GM19239 (cell line): ENCODE data around the gene CHST10.
A peak's percentile ranks its signal among the peaks of the same experiment; 100 is the strongest.
"Not testable (repeated sequence)": the region's sequence is repeated elsewhere in the genome, so short reads cannot be mapped to it uniquely, and the experiment has no call there.

ENCODE experiments used
- DNase-seq: peaks from one replicate; pipeline ENCODE4 v3.0.0; 2011; ENCODE audit warnings: low spot score; ENCODE audit not compliant: insufficient read length
- FAIRE-seq: peaks from 2 replicates; lab custom pipeline; 2011; peaks lifted over from hg19 to GRCh38; lab: Jason Lieb, UNC

The CHST10 gene

DNA sequence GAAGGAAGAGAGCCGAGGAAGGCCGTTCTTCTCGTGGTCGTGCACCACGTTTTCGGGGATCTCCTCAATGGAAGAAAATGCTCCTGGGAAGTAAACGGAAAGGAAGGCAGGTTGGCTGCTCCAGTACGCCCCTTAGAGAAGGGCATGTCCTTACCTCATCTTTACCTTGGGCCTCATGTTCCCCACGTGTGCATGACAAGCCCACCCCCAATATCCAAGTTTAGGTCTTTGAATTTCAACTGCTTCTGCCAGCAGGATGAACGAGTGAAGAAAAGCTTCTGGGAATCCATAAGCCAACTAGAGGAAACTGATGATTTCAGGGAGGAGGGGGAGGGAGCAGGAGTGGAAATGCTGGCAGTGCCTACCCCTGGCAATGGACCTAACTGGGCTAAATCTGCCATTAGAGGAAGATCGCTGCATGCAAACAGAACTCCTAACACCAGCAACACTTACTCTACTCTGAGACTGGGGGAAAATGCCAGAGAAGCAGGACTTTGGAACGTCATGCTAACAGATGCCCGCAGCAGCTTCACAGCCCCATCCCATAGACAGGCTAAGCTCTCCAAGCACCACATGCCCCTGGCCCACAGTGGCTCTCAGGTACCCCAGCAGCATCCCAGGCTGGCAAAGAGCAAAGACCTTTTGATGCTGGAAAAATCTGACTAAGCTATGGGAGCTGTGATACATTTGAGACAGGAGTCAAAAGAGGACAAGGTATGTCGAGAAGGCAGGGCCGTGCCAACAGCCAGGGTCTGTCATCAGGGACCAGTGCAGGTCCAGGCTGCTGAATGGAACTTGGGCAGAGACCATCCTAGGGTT lies 21.7 kb downstream of the CHST10 start:
- DNase-seq (no peak), FAIRE-seq (no peak)

DNA sequence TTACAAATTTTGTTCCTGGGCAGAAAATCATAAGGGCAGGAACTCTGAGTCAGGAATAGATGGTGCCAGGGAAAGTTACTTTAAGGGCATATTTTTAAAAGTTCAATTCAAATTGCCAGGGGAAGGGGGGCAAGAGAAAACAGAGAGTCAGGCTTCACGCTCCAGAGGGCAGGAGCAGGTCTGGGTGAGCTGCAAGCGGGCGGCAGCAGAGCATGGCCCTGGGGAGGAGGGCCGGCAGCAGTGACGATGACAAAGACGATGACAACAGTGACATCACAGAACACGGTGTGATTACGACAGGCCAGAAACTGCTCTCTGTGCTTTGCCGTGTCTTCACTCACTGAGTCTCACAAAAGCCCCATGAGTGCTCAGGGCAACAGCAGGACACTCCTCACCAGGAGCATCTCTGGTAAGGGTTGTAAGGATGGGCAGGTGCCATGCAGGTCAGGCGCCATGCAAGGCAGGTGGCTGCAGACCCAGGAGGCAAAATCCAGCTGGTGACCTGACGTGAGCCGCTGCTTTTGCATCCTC lies 23.3 kb downstream of the CHST10 start:
- DNase-seq, result no peak

DNA sequence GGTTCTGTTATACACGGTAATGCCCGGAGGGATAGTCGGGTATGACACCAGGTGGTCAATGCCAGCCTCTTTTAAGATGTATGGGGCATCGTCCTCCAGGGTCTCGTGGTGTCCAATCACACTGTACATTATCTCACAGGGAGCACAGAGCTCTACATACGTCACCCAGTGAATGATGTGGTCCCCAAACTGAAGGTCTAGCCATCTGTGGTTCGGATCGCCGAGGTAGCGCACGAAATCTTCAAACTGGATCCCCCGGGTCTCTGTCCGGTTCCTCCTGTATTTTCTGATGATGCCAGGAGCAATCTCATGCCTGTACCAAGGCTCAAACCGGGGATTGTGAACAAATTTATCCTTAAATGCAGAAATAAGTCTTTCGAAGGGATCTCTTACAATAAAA lies 24.1 kb downstream of the CHST10 start:
- DNase-seq, result no peak
- FAIRE-seq, result no peak

More for the DNA sequence above, 23.3 kb downstream of the CHST10 start:
- FAIRE-seq, result peak; percentile 69

DNA sequence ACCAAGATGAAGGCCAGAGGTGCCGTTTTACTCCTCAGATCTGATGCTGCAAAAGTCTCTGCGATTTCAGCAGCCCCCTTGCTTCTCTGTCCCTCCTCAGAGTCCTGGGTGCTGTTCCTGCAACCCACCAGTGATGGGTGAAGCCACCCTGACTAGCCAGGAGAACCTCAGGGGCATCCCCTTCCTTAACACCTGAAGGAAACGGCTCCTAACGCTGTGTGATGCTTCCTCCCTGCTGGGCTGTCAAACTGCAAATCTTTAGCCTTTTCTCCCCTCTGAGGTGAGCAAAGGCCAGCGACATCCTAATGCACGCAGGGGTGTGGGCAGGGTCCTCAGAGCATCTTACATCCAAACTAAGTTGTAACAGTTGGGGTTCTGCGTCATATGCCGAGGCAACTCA lies 24.8 kb downstream of the CHST10 start:
- no peak for DNase-seq
- no peak for FAIRE-seq

DNA sequence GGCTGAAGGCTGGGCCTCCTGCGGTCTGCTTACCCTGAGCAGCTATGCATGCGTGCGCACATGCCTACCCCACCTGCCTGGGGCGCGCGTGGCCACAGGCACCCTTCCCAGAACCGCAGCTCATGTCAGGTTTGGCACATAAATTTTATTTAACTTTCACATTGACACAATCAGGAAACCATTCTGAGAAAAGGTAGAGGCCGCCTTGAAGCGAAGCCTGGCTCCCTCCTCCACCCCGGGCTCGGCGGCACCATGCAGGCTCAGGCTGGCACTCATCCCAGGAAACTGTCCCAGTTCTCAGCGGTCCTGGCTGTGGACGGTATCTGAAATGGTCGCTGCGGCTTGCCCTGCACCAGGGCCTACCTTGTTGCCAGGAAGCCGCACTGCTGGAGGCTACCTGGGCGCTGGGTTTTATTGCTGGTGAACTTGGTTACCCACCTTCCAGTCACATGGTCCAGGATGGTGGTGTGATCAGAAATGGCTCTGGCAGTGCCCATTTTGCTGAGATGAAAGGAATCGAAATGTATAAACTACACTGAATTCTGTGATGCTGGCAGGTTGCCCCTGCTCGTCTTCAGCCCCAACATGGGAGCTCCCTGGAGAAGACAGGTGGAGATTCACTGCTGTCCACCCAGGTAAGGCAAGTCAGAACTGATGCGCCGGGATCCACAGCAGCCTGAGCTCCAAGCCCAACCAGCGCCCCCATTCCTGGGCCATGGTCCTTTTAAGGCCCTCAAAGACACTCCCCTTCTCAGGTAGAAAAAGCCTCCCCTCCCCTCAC lies 25.5 kb downstream of the CHST10 start:
- no peak for FAIRE-seq
- no peak for DNase-seq

DNA sequence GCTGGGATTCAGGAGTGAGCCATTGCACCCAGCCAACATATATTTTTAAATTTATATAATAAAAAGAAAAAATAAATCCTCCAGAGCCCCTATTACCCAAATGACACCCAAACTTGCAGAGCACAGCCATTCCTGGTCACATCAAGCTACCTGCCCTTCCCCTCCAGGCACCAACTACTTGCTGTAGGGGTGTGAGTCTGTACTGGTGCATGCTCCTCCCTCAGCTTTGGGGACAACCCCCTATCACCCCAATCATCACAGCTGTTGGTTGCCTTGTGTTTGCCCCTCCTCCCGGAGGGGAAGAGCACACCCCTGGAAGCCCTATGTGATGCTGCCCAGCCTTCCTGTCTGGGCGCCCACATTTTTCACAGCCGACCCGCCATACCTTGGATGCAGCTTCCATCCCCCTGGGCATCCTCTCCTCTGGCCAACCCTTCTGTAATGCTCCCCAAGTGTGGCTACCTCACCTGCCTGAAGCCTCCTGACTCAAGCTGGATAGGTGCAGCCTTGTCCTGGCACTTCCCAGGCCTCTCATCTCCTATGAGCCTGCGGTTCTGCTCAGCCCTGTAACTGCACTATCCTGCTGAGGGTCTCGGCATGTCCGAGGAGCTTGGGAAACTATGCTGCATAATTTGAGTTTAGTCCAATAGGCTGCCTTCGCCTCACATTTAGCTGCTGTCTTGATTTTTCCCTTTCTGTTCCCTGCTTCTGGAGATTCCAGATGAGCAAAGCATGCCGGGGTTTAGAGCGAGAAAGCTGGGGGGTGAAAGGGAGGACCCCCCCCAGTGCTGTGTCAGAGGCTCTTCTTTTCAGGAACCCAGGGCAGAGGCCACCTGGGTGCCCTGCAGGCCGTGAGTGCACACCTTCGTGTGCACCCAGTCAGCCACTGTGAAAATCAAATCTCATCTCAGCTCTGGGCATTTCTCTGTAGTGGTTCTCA lies 27.2 kb downstream of the CHST10 start:
- FAIRE-seq, result no peak
- DNase-seq, result no peak

DNA sequence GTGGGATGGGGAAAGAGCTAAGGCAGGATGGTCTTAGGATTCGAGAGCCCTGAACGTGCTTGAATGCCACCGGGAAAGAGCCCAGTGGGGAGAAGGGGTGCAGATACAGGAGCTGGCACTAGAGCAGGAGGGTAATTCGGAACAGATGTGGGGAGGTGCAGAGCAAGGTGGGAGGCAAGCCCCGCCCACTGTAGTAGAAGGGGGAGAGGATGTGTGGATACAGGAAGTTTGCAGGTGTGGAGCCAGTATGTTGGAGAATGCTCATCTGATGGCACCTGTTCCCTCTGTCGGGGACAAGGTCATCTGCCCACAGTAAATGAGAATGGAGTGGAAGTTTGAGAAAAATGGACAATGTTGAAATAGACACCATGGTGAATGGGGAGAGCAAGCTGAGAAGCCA lies 28.8 kb downstream of the CHST10 start:
- DNase-seq (no peak), FAIRE-seq (no peak)

DNA sequence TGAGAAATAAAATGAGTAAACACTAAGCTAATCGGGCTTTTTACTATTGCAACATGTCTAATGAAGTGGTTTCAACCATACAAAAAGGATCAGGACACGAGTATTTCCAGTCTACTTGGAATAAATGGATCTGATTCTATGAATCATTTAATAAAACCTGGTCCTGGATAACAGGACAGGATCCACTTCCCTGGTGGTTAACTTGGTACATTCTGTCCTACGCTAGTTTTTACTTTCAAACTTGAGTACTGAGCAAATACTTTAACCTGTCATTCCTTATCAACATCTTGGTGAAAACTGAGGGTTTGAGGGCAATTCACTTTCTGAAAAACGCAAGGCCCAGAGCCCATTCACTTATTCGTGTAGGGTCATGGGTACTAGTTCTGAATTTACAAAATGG lies 33.5 kb downstream of the CHST10 start:
- FAIRE-seq, result no peak

DNA sequence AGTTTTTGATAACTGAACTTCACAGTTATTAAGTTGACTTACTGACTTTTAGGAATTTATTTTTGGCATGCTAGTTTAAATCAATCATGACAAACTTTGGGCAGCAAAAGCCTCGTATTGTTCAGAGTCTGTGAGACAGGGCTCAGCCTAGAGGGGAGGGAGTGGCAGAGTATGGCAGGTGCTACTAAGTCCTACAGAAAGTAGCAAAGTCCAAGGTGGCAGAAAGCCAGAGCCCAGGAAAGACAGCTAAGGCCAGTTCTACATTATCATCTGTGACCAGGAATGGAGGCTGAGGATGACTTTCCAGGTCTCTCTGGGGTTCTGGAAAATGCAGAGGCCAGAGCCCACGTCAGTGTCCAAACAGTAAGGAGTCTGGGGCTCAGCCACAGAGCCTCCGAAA lies 34.2 kb downstream of the CHST10 start:
- no peak for DNase-seq
- no peak for FAIRE-seq

More for the DNA sequence above, 33.5 kb downstream of the CHST10 start:
- DNase-seq, result no peak

DNA sequence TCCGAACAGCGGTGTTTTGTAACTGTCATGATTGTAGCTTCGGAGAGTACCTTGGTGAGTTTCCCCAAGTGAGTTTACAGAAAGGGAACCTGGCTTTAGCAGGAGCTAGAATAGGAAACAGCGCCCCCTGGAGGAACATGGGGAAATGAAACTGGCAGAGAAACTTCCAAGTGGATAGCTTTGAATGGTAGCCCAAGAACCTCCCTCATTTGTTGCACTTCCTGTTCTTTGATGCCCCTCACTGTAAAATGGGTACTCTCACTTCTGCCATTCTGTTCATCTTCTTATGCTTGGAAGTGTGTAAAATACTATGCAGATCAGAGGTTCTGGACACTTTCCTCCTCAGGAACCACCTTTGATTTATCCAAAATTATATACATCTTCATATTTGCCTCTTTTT lies 36.2 kb downstream of the CHST10 start:
- FAIRE-seq, result peak; percentile 87

DNA sequence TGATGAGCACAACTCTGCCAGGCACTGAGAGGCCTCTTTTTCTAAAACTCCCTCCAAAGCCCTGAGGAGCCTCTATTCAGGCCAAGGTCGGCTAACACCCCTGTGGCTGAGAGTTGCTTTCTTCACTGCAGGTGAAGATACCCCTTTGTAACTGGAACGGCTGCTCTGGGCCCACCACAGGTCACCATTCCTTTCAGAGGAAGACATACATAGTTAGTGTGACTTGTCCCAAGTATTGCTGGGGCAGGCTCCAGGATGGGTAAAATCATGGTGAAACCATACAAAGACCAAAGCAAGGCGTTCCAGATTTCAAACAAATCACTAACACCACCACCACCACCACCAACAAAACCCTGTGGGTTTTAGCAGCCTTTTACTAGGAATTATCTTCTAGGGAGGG lies 36.8 kb downstream of the CHST10 start:
- no peak for FAIRE-seq
- no peak for DNase-seq

More for the DNA sequence above, 36.2 kb downstream of the CHST10 start:
- DNase-seq, result no peak

DNA sequence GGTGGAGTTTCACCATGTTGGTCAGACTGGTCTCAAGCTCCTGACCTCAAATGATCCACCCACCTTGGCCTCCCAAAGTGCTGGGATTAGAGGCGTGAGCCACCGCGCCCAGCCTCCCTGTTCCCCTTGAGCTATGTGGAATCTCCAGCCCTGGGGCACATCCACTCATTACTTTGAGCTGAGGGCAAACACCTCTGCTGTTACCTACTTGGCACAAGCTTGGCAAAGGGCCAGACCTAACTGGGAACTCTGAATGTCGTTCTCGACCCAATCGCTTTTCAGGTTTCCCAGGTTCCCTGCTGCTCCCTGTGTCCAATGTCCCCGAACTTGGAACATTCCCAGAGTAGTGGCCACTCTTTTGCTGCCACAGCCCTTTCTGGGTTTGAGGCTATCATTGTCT lies 40.6 kb downstream of the CHST10 start:
- DNase-seq (no peak), FAIRE-seq (no peak)

DNA sequence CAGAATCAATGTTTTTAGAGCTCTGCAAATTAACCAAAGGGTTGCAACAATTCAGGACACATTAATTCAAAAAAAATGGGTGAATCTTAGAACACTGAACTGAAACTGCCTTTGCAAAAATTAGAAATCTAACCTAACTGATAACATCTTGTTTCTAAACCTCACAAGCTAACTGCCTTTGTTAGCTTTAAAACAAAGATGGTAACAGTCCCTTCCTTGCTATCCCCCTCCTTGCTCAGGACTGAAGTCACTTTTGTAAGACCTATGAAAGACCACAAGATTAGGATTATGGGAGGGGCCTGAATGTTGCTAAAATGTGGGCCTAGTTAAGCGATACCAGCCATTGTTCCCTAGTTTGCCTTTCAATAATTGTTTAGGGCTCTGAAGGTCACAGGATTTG lies 50.3 kb downstream of the CHST10 start:
- DNase-seq (no peak), FAIRE-seq (no peak)

DNA sequence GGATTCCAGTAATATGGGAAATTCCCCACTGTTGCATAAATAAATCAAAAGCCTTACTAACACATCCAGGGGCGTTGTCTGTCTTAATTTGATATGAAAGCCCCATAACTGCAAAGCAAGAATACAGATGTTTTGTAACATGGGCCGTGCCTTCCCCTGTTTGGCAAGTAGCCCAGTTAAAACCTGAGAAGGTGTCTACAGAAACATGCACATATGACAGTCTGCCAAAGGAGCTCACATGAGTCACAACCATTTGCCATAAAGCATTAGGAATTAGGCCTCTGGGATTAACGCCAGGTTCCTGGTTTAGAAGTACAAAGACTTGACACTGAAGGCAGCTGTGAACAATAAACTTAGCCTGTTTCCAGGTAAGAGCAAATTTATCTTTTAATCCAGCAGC lies 52.0 kb downstream of the CHST10 start:
- FAIRE-seq (no peak), DNase-seq (no peak)

DNA sequence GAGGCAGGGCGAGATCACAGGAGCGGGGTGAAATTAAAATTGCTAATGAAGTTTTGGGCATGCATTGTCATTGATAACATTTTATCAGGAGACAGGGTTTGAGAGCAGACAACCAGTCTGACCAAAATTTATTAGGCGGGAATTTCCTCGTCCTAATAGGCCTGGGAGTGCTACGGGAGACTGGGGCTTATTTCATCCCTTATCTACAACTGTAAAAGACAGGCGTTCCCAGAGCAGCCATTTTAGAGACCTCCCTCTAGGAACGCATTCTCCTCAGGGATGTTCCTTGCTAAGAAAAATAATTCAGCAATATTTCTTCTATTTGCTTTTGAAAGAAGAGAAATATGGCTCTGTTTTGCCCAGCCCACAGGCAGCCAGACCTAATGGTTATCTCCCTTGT lies 55.2 kb downstream of the CHST10 start:
- not testable (repeated sequence) for FAIRE-seq, DNase-seq

DNA sequence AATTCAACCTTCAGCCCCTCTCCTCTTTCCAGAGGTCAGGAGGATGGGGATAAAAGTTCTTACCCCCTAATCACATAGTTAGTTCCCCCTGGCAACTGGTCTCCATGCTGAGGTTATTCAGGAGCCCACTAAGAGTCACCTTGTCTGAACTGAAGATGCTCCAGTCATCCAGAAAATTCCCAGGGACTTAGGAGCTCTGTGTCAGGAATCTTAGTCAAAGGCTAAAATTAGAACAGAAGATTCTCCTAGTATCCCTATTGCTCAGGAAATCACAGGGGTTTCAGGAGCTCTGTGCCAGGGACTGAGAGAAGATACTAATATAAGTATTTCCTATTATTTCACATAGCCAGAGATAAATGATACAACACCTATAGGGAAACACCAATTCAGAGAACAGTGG lies 57.9 kb downstream of the CHST10 start:
- DNase-seq (no peak), FAIRE-seq (no peak)

DNA sequence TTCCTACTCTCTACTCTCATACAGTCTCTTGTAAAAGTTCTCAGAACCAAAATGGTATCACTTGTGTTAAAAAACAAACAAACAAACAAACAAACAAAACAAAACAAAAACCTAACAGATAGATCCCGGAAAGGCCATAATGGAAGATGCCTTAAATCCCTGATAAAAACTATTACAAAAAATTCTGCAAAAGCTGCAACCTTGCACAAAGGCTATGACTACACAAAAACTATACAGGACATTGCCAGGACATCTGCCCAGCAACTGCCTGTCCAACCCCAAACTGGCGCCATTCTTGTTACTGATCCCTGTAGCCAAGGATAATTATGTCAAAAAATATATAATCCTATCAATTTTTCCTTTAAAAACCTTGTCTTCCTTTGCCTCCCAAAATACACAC lies 58.9 kb downstream of the CHST10 start:
- no peak for FAIRE-seq
- no peak for DNase-seq

DNA sequence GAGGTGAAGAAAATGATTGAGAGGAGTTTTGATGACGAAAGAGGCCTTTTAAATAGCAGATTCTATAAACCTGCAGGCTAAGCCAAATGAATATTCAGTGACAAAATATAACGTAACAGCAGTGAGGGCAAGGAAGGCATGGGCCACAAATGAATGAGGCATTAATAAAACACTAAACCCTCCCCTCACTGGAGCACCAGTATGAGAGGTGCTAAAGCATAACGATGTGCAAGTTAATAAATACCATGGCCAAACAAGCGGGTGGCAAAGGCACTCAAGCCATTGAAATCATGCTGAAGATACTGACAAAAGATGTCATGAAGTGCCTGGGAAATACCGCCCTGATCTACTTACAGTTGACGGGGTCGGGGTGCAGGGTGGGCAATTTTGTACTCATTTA lies 64.9 kb downstream of the CHST10 start:
- no peak for FAIRE-seq

DNA sequence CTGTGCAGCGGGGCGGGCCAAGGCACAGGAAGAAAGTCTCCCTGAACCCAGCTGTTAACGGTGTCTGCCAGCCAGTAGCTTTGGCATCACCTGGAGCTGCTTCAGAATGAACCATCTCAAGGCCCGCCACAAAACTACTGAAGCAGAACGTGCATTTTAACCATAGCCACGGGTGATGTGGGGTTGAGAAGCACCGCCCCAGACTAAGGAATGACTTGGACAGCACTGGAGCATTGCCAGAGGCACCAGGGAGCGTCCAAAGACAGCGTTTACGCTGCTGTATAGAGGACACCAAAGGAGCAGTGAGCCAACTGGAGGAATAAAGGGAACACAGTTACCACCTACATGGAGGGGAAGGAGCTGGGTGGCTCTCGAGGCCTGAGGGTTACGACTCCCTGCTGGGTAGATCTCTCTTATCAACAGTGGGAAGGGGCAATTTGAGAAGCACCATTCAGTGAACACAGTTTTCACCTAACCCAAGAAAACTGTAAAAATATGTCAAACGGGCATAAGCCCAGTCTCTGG lies 66.7 kb downstream of the CHST10 start:
- no peak for FAIRE-seq
- no peak for DNase-seq

More for the DNA sequence above, 64.9 kb downstream of the CHST10 start:
- DNase-seq, result no peak

DNA sequence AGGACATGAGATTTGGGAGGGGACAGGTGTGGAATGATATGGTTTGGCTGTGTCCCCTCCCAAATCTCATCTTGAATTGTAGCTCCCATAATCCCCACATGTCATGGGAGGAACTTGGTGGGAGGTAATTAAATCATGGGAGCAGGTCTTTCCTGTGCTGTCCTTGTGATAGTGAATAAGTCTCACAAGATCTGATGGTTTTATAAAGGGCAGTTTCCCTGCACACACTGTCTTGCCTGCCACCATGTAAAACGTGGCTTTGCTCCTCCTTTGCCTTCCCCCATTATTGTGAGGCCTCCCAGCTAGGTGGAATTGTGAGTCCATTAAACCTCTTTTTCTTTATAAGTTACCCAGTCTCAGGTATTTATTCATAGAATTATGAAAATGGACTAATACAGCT lies 72.3 kb downstream of the CHST10 start:
- DNase-seq, FAIRE-seq: not testable (repeated sequence)
